Activated CD4-positive, alpha-beta T cell treated with anti-CD3 and anti-CD28 coated beads, Interleukin-10, Interleukin-2, amounts not matched to agents 100 ng/mL and 50 ng/mL, durations not matched to agents 16 hours and 8 hours (primary cell): ENCODE data around the gene KLHL6.
"Not testable (repeated sequence)": the region's sequence is repeated elsewhere in the genome, so short reads cannot be mapped to it uniquely, and the experiment has no call there.

Source experiments
- DNase-seq: peaks from one replicate; pipeline ENCODE4 v3.0.0-alpha.2; 2020

Gene KLHL6

DNA sequence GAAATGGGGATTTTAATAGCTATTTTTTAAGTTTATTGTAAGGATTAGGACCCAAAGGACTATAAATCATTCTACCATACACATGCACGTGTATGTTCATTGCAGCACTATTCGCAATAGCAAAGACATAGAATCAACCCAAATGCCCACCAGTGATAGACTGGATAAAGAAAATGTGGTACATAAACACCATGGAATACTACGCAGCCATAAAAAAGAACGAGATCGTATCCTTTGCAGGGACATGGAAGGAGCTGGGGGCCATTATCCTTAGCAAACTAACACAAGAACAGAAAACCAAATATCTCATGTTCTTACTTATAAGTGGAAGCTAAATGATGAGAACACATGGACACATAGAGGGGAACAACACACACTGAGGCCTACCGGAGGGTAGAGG lies 26.7 kb downstream of the KLHL6 start:
- not testable (repeated sequence) for DNase-seq

DNA sequence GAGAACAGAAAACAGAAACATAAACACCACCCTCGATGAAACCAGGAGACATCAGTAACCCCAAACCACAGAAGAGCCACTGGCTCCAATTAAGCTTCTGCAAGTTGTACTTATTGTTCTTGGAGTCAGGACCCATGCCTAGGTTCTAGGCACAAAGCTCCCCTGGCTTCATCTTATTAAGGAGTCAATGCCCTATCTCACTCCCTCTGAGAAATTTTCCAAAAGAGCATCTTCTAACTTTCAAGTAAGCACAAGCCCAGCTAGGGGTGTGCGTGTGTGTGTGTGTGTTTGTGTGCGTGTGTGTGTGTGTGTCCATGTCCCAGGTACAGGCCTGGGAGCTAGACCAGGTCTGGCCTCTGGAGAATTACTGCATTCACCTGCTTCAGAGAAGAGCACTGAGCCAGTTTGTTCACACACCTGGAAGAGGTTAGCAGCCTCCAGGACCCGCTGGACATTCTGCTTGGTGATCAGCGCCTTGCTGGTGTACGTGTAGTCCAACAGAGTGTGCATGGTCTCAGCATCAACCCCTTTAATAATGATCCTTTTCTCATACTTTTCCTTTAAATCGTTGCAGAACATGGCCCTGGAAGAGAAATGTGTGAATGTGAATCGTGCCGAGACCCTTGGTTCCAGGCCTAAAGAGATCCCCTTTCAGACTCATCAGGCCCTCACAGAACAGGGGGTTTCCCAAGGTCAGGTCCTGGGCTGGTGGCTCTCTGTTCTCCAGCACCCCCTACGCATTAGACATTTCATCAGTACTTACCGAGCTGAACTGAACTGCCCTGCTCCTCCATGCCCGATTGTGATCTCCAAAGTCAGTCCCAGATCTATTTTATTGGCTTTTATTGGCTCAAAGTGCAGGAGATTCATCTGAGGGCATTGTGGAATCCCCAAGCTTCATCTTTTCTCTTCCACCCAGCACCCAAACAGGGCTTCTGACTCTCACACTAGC lies 27.8 kb downstream of the KLHL6 start:
- peak; percentile 55 for DNase-seq

DNA sequence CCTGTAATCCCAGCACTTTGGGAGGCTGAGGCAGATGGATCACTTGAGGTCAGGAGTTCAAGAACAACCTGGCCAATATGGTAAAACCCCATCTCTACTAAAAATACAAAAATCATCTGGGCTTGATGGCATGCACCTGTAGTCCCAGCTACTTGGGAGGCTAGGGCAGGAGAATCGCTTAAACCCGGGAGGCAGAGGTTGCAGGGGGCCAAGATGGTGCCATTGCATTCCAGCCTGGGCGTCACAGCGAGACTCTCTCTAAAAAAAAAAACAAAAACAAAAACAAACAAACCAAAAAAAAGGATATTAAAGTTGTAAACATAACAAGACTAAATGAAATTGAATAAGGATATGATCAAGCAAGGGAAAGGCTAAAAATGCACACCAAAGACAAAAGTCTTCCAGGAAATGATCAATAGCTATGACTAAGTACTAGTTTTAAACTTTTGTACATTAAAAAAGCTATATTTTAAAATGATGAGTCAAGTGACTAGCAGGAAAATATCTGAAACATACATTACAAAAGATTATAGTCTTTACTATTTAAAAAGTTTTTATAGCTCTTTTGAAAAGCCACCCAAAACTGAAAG lies 28.6 kb downstream of the KLHL6 start:
- no peak for DNase-seq

DNA sequence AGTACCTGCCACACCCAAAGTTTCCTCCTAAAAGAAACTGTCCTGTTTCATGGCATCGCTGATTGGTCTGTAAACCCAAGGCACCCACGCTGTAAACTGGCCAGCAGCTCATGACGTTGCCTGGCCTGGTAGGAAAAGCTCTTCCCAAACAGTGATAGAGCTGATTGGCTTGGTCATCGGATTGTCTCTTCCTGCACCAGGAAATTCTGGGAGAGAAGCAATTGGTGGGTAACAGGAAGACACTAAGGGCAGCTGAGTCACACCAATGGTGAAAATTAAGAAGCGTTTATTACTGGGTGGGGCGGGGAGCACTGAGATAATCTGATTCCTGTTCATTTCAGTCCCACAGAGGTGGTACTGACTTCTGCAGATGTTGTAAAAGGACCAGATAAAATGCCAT lies 31.0 kb downstream of the KLHL6 start:
- DNase-seq, result no peak

DNA sequence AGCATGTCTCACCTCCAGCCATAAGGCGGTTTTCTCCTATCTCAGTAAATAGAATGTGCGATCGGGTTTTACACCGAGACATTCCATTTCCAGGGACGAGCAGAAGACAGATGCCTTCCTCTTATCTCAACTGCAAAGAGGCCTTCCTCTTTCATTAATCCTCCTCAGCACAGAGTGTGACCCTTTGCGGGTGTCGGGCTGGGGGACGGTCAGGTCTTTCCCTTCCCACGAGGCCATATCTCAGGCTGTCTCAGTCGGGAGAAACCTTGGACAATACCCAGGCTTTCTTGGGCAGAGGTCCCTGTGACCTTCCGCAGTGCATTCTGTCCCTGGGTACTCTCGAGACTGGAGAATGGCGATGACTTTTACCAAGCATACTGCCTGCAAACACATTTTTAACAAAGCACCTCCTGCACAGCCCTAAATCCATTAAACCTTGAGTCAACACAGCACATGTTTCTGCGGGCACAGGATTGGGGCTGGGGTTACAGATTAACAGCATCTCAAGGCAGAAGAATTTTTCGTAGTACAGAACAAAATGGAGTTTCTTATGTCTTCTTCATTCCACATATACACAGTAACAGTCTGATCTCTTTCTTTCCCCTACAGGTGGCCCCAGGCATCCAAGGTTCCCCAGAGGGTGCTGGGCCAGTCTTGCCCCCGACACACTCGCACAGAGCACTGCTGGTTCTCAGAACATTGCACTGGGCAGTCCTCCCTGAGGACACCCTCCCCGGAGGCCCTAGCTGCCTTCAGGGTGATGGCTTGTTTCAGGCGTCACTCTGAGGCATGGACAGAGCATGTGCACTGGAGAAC lies 34.6 kb downstream of the KLHL6 start:
- DNase-seq, result not testable (repeated sequence)

DNA sequence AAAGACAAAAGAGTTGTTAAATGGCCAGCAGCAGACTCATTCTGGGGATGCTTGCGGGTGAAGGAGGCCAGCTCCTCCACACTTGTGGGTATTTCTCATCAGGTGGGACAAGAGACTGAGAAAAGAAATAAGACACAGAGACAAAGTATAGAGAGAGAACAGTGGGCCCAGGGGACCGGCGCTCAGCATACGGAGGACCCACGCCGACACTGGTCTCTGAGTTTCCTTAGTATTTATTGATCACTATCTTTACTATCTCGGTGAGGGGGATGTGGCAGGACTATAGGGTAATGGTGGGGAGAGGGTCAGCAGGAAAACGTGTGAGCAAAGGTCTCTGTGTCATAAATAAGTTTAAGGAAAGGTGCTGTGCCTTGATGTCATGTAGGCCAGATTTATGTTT lies 35.2 kb downstream of the KLHL6 start:
- not testable (repeated sequence) for DNase-seq

DNA sequence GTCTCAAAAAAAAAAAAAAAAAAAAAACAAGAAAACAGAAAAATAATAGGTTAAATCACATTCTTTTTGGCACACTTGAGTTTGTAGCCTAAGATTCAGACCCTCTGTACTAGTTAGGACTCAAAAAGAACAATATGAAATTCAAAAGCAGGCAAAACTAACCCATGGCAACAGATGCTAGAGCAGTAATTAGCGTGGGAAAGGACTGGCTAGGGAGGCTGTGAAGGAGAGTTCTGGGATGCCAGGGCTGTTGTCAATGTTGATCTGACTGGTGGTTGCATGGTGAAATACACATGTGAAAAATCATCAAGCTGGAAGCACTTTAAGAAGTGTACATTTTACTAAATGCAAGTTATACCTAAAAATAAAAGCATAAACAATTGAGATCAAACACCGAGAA lies 35.6 kb downstream of the KLHL6 start:
- DNase-seq, result no peak

DNA sequence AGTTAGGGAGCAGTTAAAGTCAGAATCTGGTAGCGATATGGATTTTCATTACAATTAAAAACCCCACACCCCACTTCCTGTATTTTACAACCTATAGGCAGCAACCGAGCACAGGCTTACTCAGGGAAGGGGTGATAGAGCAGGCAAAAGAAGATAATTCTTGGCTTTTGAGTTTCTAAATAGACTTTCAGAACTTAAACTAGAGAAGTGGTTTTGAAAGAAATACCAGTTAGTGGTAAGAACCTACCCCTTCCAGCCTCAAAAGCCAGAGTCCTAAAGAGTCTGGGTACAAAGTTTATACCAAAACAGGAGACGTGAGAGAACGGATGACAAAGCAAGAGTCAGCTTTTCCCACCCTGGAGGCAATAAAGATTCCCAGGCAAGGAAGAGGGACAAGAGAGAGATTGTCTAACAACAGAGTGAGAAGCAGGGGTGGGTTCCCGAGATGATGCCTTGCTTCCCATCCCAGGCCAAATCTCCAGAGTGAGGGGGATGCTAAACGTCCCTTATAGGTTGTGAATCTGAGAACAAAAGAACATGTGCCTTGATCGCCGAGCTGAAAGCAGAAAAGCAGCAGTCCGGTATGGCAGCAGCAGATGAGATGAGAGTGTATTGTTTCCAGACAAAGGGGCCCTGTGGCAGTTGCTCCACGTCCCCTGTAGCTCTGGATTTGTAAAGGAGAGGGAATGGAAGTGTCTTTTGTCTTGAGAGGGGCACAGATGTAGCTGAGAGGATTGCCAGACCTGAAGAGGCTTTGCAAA lies 36.8 kb downstream of the KLHL6 start:
- DNase-seq, result peak; percentile 26

DNA sequence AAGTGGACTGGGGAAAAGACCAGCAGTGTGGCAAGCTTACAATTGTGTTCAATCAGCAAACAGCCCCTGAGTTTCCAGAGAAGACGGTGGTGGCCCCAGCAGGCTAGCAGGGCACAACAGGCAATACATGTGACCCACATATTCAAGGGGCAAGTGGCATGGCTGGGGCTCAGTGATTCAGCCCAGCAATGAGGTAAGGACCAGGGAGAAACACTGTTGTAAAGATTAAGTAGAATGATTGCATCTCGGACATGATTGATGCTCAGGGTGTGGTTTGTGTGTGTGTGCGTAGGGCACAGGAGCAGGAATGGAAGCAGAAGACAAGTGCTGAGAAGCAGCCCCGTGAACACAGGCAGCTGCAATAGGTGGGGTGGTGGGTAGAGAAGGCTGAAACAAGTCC lies 37.9 kb downstream of the KLHL6 start:
- DNase-seq, result no peak

DNA sequence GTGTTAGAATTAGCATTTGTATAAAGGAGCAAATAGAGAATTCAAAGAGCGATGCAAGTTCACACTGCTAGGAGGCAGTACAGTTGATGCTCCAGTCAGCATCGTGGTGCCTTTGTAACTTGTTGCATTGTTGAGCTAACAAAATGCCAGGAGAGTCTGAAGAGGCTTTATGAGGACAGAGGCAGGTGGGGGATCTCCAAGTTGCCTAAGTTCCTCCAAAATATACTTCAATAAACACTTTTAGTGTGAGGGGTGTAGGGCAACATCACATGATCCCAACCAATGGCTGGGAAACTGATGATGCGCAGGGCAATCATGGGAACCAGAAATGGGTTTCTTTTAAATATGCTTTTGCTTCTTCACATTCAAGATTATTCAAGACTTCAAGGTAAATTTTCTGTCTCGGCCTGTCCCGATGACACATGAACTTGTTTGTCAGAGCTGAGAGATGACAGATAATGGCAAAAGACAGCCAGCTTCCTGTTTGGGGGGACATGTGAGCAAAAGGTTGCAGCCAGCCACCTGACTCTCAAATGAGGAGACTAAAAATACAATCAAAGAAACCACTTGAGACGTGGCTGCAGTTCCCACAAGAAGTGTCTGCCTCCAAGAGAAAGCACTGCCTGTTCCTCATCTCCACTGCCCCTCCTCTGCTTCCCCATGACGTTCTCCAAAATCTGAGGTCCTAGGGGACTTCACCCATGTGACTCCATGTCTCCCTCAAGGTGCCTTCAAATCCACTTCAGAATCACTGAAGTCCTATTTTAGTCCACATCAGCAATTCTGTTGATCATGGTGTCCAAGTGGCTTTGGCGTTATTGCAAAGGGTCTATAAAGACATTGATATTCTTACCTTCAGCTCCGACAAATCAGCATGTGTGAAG lies 39.3 kb downstream of the KLHL6 start:
- DNase-seq, result peak; percentile 48

DNA sequence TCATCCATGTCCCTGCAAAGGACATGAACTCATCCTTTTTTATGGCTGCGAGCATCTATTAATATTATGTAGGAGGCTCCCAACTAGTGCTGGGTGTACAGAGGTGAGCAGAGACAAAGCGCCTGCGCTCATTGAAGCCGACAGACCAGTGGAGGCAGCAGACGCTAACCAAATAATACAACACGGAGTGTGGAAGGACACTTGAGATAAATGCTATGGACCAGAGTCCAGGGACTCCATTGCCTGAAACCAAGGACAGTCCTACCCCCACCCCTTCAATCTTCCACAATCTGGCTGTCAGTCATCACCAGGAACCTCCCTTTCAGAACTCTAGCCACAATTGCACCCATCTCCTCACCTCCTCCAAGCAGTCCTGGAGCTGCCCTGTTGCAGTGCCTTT lies 41.5 kb downstream of the KLHL6 start:
- DNase-seq, result no peak

DNA sequence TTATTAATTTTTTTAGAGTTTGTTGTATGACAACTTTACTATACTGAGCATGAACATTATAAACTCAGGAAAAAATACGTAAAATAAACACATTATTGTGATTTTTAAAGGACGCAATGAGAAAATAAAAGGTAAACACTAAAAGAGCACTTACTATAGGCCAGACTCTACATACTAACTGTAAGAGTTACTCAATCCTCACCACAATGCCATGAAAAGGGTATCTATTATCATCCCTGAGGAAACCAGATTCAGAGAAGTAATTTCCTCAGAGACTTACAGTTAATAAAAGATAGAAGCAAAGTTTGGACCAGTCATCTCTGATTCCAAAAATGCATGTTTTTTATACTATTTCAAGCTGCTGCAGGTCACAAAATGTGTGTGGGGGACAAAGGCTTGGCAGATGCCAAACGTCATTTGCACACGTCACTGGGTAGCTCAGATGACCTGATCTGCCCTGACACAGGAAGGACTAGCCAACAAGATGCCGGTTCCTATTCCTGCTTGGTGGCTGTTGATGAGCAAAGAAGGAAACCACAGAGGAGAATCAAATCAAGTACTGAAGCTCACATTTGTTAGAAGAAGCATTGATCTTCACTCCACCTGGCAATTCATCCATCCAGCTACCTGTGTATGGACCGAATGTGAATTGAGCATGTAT lies 42.3 kb downstream of the KLHL6 start:
- peak; percentile 70 for DNase-seq

DNA sequence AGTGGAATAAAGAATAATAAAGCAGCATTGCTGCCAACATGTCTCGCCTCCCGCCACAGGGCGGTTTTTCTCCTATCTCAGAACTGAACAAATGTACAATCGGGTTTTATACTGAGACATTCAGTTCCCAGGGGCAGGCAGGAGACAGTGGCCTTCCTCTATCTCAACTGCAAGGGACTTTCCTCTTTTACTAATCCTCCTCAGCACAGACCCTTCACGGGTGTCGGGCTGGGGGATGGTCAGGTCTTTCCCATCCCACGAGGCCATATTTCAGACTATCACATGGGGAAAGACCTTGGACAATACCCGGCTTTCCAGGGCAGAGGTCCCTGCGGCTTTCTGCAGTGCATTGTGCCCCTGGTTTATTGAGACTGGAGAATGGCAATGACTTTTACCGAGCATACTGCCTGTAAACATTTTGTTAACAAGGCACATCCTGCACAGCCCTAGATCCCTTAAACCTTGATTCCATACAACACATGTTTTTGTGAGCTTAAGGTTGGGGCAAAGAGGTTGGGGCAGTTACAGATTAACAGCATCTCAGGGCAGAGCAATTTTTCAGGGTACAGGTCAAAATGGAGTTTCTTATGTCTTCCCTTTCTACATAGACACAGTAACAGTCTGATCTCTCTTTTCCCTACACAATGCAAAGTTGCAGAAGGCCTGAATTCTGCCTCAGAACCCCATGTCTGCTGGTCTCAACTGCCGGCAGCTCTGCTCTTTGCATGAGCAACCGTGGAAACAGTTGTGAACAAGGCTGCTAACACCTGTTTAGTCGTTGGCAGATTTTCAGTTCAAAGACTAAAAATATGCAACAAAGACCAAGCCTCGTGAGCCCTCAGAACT lies 44.0 kb downstream of the KLHL6 start:
- not testable (repeated sequence) for DNase-seq

DNA sequence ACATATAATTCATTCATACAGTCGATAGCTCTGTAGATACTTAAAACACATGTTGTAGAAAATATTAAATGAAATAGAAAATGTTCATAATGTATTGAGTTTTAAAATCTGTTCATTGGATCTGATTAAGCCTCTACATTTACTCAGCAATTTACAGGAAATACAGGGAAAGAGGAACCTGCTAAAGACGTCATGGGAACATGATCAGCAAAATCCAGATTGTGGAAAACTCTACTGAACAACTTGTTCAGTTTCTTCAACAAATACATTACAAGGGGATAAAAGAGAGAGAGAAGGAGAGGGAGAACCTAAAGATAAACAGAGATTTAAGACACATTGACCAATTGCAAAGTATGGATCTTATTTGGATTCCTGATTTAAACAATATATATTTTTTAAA lies 46.7 kb downstream of the KLHL6 start:
- no peak for DNase-seq

DNA sequence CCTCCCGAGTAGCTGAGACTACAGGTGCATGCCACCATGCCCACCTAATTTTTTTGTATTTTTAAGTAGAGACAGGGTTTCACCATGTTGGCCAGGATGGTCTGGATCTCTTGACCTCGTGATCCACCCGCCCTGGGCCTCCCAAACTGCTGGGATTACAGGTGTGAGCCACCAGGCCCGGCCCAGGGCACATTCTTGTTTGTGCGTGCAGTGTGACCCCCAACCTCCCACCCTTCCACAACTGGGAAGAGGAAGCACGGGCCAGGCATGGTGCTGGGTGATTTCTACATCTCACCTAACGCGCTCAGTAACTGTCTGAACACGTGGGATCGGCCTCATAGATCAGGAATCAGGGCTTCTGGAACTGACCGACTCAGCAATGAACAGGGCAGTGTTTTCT lies 48.0 kb downstream of the KLHL6 start:
- no peak for DNase-seq

DNA sequence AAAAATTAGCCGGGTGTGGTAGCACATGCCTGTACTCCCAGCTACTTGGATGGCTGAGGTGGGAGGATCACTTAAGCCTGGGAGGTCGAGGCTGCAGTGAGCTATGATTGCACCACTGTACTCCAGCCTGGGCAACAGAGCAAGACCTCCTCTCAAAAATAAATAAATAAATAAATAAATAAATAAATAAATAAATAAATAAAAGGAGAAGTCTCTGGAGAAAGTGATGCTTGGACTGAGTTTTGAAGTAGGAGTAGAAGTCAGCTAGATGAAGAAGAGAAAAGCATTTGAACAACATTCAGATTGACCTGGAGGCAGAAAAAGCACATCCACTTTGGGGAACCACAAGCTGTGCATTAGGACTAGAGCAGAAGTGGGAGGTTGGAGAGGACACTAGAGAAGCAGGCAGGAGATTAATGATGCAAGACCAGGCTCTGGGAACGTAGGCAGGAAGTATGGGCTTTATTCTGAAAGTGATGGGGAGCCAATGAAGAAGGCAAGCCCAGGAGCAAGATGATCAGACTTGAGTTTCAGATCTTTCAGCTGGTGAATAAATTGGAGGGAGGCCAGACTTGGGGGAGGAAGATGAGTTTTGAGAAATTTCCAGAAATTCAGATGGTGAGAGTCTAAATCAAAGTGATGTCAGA lies 48.7 kb downstream of the KLHL6 start:
- no peak for DNase-seq

DNA sequence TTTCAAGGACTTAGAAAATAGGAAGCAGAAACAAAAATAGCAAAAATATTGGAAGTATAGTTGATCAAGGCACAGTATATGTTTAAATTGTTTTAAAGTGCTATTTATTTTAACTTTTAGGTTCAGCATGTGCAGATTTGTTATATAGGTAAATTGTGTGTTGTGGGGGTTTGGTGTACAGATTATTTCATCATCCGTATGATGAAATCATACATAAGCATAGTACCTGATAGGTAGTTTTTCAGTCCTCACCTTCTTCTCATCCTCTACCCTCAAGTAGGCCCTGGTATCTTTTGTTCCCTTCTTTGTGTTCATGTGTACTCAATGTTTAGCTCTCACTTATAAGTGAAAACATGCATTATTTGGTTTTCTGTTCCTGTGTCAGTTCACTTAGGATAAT lies 50.9 kb downstream of the KLHL6 start:
- no peak for DNase-seq

DNA sequence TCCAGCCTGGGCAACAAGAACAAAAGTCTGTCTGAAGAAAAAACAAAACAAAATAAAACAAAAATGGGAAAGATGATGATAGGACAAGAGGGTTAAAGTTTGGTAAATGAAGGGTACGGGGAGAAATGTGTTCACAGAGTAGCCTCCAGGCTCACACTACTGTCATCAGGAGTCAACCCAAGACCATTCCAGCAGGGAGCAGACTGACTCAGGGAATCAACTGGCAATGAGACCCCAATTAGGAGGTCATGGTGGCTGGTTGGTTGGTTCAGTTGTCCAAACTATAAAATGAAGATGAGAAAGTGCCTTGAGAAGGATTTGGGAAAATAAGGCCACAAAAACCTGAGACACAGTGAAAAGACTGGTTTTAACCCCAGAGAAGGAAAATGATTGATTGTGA lies 51.8 kb downstream of the KLHL6 start:
- no peak for DNase-seq
